GM23338 (cell line): ENCODE measurements around the gene ONECUT3.

Experiments used
- CREB1 ChIP-seq: fragments of 250-450 bp; sonication (Bioruptor Pico); IDR thresholded peaks from 2 replicates; pipeline ENCODE4 v1.5.0; 2020; ENCODE audit warnings: low read depth, mild to moderate bottlenecking, moderate library complexity
- CTCF ChIP-seq, 2 experiments: fragments of 200-600 bp in 1 of 2; sonication (generic) in 1 of 2; conservative IDR thresholded peaks; 2 replicates each; pipeline versions ENCODE4 v1.5.1 to v1.6.1; 2016 to 2017; ENCODE audit warnings: antibody characterized with exemption in 2 of 2, low read depth in 2 of 2, mild to moderate bottlenecking in 2 of 2, moderate library complexity in 1 of 2
- ETS1 ChIP-seq: IDR thresholded peaks from 2 replicates; pipeline ENCODE4 v1.6.1; 2016; ENCODE audit warnings: antibody characterized with exemption
- EZH2 ChIP-seq: fragments of 200-600 bp; sonication (generic); IDR thresholded peaks from one replicate; pipeline ENCODE4 v1.8.0; 2017; ENCODE audit warnings: antibody characterized with exemption, mild to moderate bottlenecking, low read depth; ENCODE audit not compliant: unreplicated experiment
- EZH2phosphoT487 ChIP-seq: fragments of 200-600 bp; sonication (generic); IDR thresholded peaks from one replicate; pipeline ENCODE4 v1.8.1; 2018; ENCODE audit warnings: antibody characterized with exemption; ENCODE audit not compliant: unreplicated experiment
- NANOG ChIP-seq: IDR thresholded peaks from 2 replicates; pipeline ENCODE4 v1.6.1; 2016; ENCODE audit warnings: antibody characterized with exemption, borderline replicate concordance
- POLR2AphosphoS5 ChIP-seq: IDR thresholded peaks from 2 replicates; pipeline ENCODE4 v1.6.1; 2016; ENCODE audit warnings: antibody characterized with exemption, low read depth
- REST ChIP-seq: IDR thresholded peaks from one replicate; pipeline ENCODE4 v1.6.1; 2018; ENCODE audit warnings: antibody characterized with exemption; ENCODE audit not compliant: unreplicated experiment
- STAT1 ChIP-seq: IDR thresholded peaks from one replicate; pipeline ENCODE4 v1.6.1; 2016; ENCODE audit warnings: antibody characterized with exemption; ENCODE audit not compliant: unreplicated experiment
- ZNF462 ChIP-seq: fragments of 250-450 bp; sonication (Bioruptor Pico); IDR thresholded peaks from 2 replicates; pipeline ENCODE4 v1.5.0; 2020; ENCODE audit warnings: mild to moderate bottlenecking, moderate library complexity

- TF ChIP-seq POLR2AphosphoS5 (no peak), CTCF (conservative IDR thresholded peaks at IDR 0.05; ENCODE audit: low read depth in 2 of 2) (no peak), NANOG (no peak), REST (no peak), EZH2phosphoT487 (no peak), ZNF462 (CRISPR knock-in tag) (no peak), CREB1 (CRISPR knock-in tag) (no peak), EZH2 (no peak), ETS1 (no peak), STAT1 (no peak)
These were observed 65.4 kb downstream of the ONECUT3 start for GRCh38 chr19:1818549-1819195.
